PFSK-1 (cell line): ENCODE data around the gene GABRR1.

ENCODE experiments used
- FOXP2 ChIP-seq: optimal IDR thresholded peaks from 2 replicates; pipeline ENCODE3; 2011; ENCODE audit warnings: borderline replicate concordance, control low read depth, inconsistent platforms; ENCODE audit not compliant: insufficient read depth; ENCODE audit errors: extremely low read length, extremely low read depth
- POLR2AphosphoS5 ChIP-seq: IDR thresholded peaks from 2 replicates; pipeline ENCODE4 v1.6.1; 2012; ENCODE audit warnings: low read depth, mild to moderate bottlenecking, control low read depth, low read length, moderate library complexity
- REST ChIP-seq, 2 experiments: IDR thresholded peaks; 2 replicates each; pipeline versions ENCODE4 v1.6.1 to v1.8.0; 2011 to 2012; ENCODE audit warnings: low read depth in 2 of 2, low read length in 2 of 2, control low read depth in 1 of 2, inconsistent platforms in 1 of 2, mild to moderate bottlenecking in 1 of 2, moderate library complexity in 1 of 2; ENCODE audit not compliant: insufficient read depth in 1 of 2
- SIN3A ChIP-seq: IDR thresholded peaks from 2 replicates; pipeline ENCODE4 v1.6.1; 2012; ENCODE audit warnings: mild to moderate bottlenecking, low read length, moderate library complexity, borderline replicate concordance; ENCODE audit not compliant: insufficient read depth
- TAF1 ChIP-seq: IDR thresholded peaks from 2 replicates; pipeline ENCODE4 v1.6.1; 2012; ENCODE audit warnings: low read length, control low read depth, borderline replicate concordance; ENCODE audit not compliant: insufficient read depth

GABRR1 gene

GRCh38 chr6:89209457-89209856 lies 7.7 kb downstream of the GABRR1 start:
- TF ChIP-seq FOXP2 (no peak), POLR2AphosphoS5 (no peak), REST (IDR thresholded peaks at IDR 0.05; ENCODE audit: insufficient read depth in 1 of 2, low read depth in 2 of 2, low read length in 2 of 2) (no peak), TAF1 (no peak), SIN3A (no peak)

- TF ChIP-seq SIN3A (no peak), FOXP2 (no peak), REST (IDR thresholded peaks at IDR 0.05; ENCODE audit: insufficient read depth in 1 of 2, low read depth in 2 of 2, low read length in 2 of 2) (no peak), TAF1 (no peak), POLR2AphosphoS5 (no peak)
Observed at GRCh38 chr6:89208551-89208950, 8.6 kb downstream of the GABRR1 start.

- no peak for TF ChIP-seq POLR2AphosphoS5
- no peak for TF ChIP-seq TAF1
Observed at GRCh38 chr6:89205819-89206218, 11.3 kb downstream of the GABRR1 start.

GRCh38 chr6:89204096-89204495 lies 13.1 kb downstream of the GABRR1 start:
- TF ChIP-seq SIN3A (no peak), FOXP2 (no peak), POLR2AphosphoS5 (no peak), TAF1 (no peak), REST (IDR thresholded peaks at IDR 0.05; ENCODE audit: insufficient read depth in 1 of 2, low read depth in 2 of 2, low read length in 2 of 2) (no peak)

- no peak for TF ChIP-seq REST (IDR thresholded peaks at IDR 0.05; ENCODE audit: insufficient read depth in 1 of 2, low read depth in 2 of 2, low read length in 2 of 2)
- TF ChIP-seq POLR2AphosphoS5: no peak
- no peak for TF ChIP-seq TAF1
- TF ChIP-seq FOXP2: no peak
- no peak for TF ChIP-seq SIN3A
Observed at GRCh38 chr6:89200706-89201215, 16.4 kb downstream of the GABRR1 start.
